NCI-H2107 (cell line): Measurements from ENCODE around the gene KIAA1671.

Source experiments
- DNase-seq: peaks from one replicate; lab custom pipeline; 2025; lab: John Stamatoyannopoulos, UW

Gene KIAA1671

GRCh38 chr22:24981656-24982055 is 29.1 kb downstream of the KIAA1671 start:
- no peak for DNase-seq

GRCh38 chr22:24982301-24983056 is 30.0 kb downstream of the KIAA1671 start:
- DNase-seq = no peak

- no peak for DNase-seq
These were observed 30.6 kb downstream of the KIAA1671 start for GRCh38 chr22:24983151-24983550.

GRCh38 chr22:24984122-24984521 is 31.6 kb downstream of the KIAA1671 start:
- DNase-seq = no peak

GRCh38 chr22:24985826-24986214 is 33.3 kb downstream of the KIAA1671 start:
- DNase-seq = no peak

GRCh38 chr22:24986816-24987215 is 34.3 kb downstream of the KIAA1671 start:
- no peak for DNase-seq

- DNase-seq = no peak
These were observed 36.6 kb downstream of the KIAA1671 start for GRCh38 chr22:24989135-24989534.

- no peak for DNase-seq
These were observed 37.0 kb downstream of the KIAA1671 start for GRCh38 chr22:24989541-24989951.

- DNase-seq = no peak
These were observed 37.9 kb downstream of the KIAA1671 start for GRCh38 chr22:24990344-24990905.

- DNase-seq = no peak
These were observed 40.4 kb downstream of the KIAA1671 start for GRCh38 chr22:24992946-24993345.

GRCh38 chr22:24994070-24994763 is 41.7 kb downstream of the KIAA1671 start:
- peak; percentile 36 for DNase-seq

- no peak for DNase-seq
These were observed 43.2 kb downstream of the KIAA1671 start for GRCh38 chr22:24995649-24996180.

- DNase-seq = no peak
These were observed 44.0 kb downstream of the KIAA1671 start for GRCh38 chr22:24996420-24996952.

GRCh38 chr22:24997023-24997422 is 44.5 kb downstream of the KIAA1671 start:
- DNase-seq = no peak

- DNase-seq = no peak
These were observed 48.2 kb downstream of the KIAA1671 start for GRCh38 chr22:25000686-25001085.

- no peak for DNase-seq
These were observed 49.9 kb downstream of the KIAA1671 start for GRCh38 chr22:25002241-25002985.

GRCh38 chr22:25006354-25006753 is 53.8 kb downstream of the KIAA1671 start:
- DNase-seq = no peak

- no peak for DNase-seq
These were observed 55.1 kb downstream of the KIAA1671 start for GRCh38 chr22:25007444-25008106.

- no peak for DNase-seq
These were observed 56.1 kb downstream of the KIAA1671 start for GRCh38 chr22:25008666-25009065.

GRCh38 chr22:25012741-25013143 is 60.2 kb downstream of the KIAA1671 start:
- no peak for DNase-seq

GRCh38 chr22:25013607-25014006 is 61.1 kb downstream of the KIAA1671 start:
- DNase-seq = no peak
